ENCODE results near the gene MLEC. TPM values are rescaled to one million over a fixed set of nuclear protein-coding genes. Genes with fewer than 3 reads are reported as not detected.
"Not testable (repeated sequence)": the region's sequence is repeated elsewhere in the genome, so short reads cannot be mapped to it uniquely, and the experiment has no call there.

The MLEC gene
- total and polyA plus RNA-seq, 9 of the 15 experiments (the other 6 are each of a cell fraction or from before 2014, with no cell fraction given) = 18.5 to 108 (median 57.8) TPM

DNA sequence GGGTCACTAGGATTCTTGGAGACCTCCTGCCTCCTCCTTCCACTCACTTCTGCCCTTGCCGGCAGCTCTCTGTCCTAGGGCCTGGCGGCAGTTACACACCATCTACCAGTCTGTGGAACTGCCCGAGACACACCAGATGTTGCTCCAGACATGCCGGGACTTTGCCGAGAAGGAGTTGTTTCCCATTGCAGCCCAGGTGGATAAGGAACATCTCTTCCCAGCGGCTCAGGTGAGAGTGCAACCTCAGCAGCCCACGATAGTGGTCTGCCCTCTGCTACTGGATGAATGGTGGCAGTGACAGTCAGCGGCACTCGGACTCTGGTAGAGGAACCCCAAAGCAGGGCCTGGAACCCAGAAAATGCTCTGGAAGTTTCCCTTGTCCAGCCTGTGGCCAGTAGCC, 40.0 kb downstream of the MLEC start (continued):
- TF ChIP-seq ZBTB26 (CRISPR knock-in tag; IDR thresholded peaks at IDR 0.05) (no peak), TSHZ1 (CRISPR knock-in tag; IDR thresholded peaks at IDR 0.05) (no peak), SPI1 (IDR thresholded peaks at IDR 0.05; ENCODE audit: borderline replicate concordance, low read depth, low read length) (no peak), ZBTB7A (IDR thresholded peaks at IDR 0.05; ENCODE audit: borderline replicate concordance, control insufficient read depth, low read depth, low read length) (no peak), SMARCA5 (IDR thresholded peaks at IDR 0.05) (no peak), HOXB6 (CRISPR knock-in tag; IDR thresholded peaks at IDR 0.05; ENCODE audit: borderline replicate concordance) (no peak)

DNA sequence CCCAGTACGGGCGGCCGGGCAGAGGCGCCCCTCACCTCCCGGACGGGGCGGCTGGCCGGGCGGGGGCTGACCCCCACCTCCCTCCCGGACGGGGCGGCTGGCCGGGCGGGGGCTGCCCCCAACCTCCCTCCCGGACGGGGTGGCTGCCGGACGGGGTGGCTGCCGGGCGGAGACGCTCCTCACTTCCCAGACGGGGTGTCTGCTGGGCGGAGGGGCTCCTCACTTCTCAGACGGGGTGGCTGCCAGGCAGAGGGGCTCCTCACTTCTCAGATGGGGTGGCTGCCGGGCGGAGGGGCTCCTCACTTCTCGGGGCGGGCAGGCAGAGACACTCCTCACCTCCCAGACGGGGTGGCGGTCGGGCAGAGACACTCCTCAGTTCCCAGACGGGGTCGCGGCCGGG, 45.2 kb downstream of the MLEC start:
- H3K4me2 ChIP-seq (ENCODE audit: insufficient read depth, low read length); CTCF ChIA-PET (ENCODE audit: low intra/inter-chr PET ratio); H3K9me1 ChIP-seq (ENCODE audit: control insufficient read depth, insufficient read depth, low read length); H4K20me1 ChIP-seq (replicated peaks; ENCODE audit: control insufficient read depth, insufficient read depth, low read length); H3K9me3 ChIP-seq (replicated peaks; ENCODE audit: control insufficient read depth, insufficient read depth, low read depth, low read length); BruUV-seq (replicated peaks); DNase-seq (ENCODE audit: extremely low read depth in 1 of 4, low spot score in 3 of 4); in situ Hi-C loops (cut with MboI); H3K9ac ChIP-seq (ENCODE audit: insufficient read depth in 1 of 2, low read depth in 2 of 2, low read length in 2 of 2); H3K79me2 ChIP-seq (ENCODE audit: control insufficient read depth, insufficient read depth, low read length); H3K27ac ChIP-seq (ENCODE audit: extremely low read depth, low read depth, low read length); intact Hi-C loops (cut with micrococcal nuclease); H3K4me1 ChIP-seq (replicated peaks in 1 of 2; ENCODE audit: control insufficient read depth in 2 of 2, insufficient read depth in 2 of 2, low read length in 2 of 2); POLR2A ChIA-PET; H2AFZ ChIP-seq (ENCODE audit: low read depth, low read length); FAIRE-seq; ATAC-seq; H3K4me3 ChIP-seq; H3K27me3 ChIP-seq (ENCODE audit: control insufficient read depth in 2 of 2, insufficient read depth in 2 of 2, low read length in 2 of 2): not testable (repeated sequence)
- H3K36me3 ChIP-seq (ENCODE audit: control insufficient read depth, insufficient read depth, low read length) = peaks cover 29% of the 10 kb centered on the region; the same call in 2 of the 3 replicates
- 81% methylated on average over 3 of the region's 35 CpGs for WGBS (ENCODE audit: insufficient coverage, low coverage, missing lambda C conversion rate)
